ENCODE measurements around the gene MORN5. TPM values are rescaled to one million over a fixed set of nuclear protein-coding genes. Genes with fewer than 3 reads are reported as not detected.

The MORN5 gene
- total RNA-seq, 6 donors from 2014 or later = 3.5 to 33.5 (median 10.5) TPM; not detected in 1

DNA sequence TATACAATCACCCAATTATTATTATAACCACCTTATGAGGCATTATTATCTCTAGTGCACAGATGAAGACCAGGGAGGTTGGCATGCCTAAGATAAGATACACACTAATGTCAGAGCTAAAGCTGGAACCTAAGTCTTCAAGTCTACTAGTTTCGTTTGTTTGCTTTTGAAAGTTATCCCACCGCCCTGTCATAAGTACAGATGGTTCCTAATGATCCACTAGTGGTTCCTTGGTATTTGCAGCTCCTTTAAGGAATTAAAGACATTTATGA lies 14.2 kb upstream of the MORN5 start:
- Histone ChIP-seq H3K27me3 (no peaks in the 10 kb centered on the region), H3K27ac (no peak overlapping the region), H3K4me3 (no peak overlapping the region), H3K36me3 (peaks cover 6 to 71% (median 34%) of the 10 kb centered on the region in 4 donors), H3K9me3 (no peaks in the 10 kb centered on the region), H3K4me1 (peaks cover 2 to 15% (median 11%) of the 10 kb centered on the region in 4 donors)
- WGBS, 2 donors = 96% methylated on average over 2 of the region's 2 CpGs
- no peak for TF ChIP-seq EP300 (IDR thresholded peaks at IDR 0.05)
- TF ChIP-seq, protein P1, sequence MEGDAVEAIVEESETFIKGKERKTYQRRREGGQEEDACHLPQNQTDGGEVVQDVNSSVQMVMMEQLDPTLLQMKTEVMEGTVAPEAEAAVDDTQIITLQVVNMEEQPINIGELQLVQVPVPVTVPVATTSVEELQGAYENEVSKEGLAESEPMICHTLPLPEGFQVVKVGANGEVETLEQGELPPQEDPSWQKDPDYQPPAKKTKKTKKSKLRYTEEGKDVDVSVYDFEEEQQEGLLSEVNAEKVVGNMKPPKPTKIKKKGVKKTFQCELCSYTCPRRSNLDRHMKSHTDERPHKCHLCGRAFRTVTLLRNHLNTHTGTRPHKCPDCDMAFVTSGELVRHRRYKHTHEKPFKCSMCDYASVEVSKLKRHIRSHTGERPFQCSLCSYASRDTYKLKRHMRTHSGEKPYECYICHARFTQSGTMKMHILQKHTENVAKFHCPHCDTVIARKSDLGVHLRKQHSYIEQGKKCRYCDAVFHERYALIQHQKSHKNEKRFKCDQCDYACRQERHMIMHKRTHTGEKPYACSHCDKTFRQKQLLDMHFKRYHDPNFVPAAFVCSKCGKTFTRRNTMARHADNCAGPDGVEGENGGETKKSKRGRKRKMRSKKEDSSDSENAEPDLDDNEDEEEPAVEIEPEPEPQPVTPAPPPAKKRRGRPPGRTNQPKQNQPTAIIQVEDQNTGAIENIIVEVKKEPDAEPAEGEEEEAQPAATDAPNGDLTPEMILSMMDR (IDR thresholded peaks at IDR 0.05) = no peak
- TF ChIP-seq POLR2AphosphoS5 (IDR thresholded peaks at IDR 0.05) = no peak
- no peak for TF ChIP-seq POLR2A (IDR thresholded peaks at IDR 0.05)
- DNase-seq (no peak), ATAC-seq (ENCODE audit: low FRiP score in 2 of 2) (no peak)

DNA sequence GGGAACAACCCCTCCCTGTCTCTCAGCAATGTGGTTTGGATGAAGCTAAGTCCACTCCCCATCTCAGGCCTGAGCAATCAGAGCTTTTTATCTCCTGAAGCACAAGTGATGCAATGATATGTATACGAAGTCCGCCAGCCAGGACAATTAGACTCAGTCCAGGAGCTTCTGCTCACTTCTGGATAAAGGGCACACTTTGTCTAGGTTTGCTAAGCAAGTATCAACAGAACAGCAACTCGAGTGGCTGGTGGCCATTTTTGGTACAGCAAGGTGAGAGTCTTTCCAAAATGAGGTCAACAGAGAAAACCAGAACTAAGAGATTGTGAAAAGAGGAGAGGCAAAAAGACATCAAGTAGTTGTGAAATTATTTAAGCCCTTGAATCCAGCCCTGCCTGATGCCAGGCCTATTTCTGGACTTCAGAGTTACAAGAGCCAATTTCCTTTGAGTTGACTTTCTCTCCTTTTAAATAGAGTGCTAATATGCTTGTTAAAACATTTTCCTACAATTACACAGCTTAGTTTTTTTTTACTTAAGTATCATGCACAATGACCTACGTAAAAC lies 8.4 kb upstream of the MORN5 start:
- Histone ChIP-seq H3K27me3 (no peaks in the 10 kb centered on the region), H3K27ac (no peak overlapping the region), H3K4me3 (no peak overlapping the region), H3K9me3 (no peaks in the 10 kb centered on the region), H3K4me1 (peaks cover 0 to 6% (median 1%) of the 10 kb centered on the region in 4 donors), H3K36me3 (peaks cover 3 to 48% (median 12%) of the 10 kb centered on the region in 4 donors)
- ATAC-seq (ENCODE audit: low FRiP score in 2 of 2) (peak in 1 of 2 donors; percentile 87), DNase-seq (no peak)
- TF ChIP-seq POLR2A (IDR thresholded peaks at IDR 0.05) = no peak
- TF ChIP-seq, protein P1 (IDR thresholded peaks at IDR 0.05) = peak in 1 of 6 experiments; percentile 11
- 40 to 69% methylated on average over 4 of the region's 4 CpGs for WGBS, 2 donors

DNA sequence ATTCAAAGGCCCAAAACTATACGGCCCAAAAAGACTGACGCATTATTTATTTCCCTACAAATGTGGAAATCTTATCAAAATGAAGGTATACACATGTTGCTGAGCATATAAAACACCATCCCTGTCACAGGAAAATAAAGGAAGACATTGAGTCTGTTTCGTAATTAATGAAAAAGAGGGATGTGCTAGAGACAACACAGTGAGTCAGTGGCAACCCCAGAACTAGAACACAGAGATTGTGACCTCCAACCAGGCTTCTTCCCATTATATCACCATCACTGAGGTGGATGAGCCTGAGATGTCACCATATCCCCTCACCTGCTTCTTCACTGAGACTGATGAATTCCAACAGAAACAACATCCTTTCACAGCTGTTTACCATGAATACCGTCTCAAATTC lies 3.9 kb upstream of the MORN5 start:
- ATAC-seq (ENCODE audit: low FRiP score in 2 of 2) = no peak
- DNase-seq = no peak
- Histone ChIP-seq H3K27ac (no peak overlapping the region), H3K4me1 (peaks cover 14 to 28% (median 20%) of the 10 kb centered on the region in 4 donors), H3K4me3 (no peak overlapping the region), H3K36me3 (peaks cover 0 to 14% (median 5%) of the 10 kb centered on the region in 4 donors), H3K9me3 (no peaks in the 10 kb centered on the region), H3K27me3 (no peaks in the 10 kb centered on the region)
- TF ChIP-seq POLR2AphosphoS5 (IDR thresholded peaks at IDR 0.05) (no peak), EP300 (IDR thresholded peaks at IDR 0.05) (no peak), POLR2A (IDR thresholded peaks at IDR 0.05) (no peak)
- TF ChIP-seq, protein P1 (IDR thresholded peaks at IDR 0.05) = no peak
- WGBS, 2 donors = 84 to 90% methylated on average over 4 of the region's 4 CpGs

DNA sequence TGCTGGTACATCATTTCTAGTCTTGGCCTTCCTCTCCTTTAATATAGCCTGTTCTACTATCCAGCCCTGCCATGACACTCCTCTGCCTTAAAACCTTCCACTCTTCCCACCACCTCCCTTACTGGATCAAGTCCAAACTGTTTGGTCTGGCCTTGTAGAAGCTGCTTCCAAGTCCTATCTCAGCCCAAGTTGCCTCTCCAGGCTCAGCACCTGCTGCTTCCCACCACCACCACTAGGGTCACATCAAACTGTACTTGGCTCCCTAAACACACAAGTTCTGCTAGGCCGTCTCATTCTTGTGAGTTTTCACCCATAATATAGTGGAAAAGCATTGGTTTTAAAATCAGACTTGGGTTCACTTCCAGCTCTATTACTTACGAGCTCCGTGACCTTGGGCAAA lies 1.5 kb upstream of the MORN5 start:
- TF ChIP-seq, protein P1 (IDR thresholded peaks at IDR 0.05) = peak in 5 of 6 experiments; percentile 10 to 34 (median 16)
- no peak for TF ChIP-seq POLR2A (IDR thresholded peaks at IDR 0.05)
- H3K27me3 ChIP-seq = no peaks in the 10 kb centered on the region
- ATAC-seq (ENCODE audit: low FRiP score in 2 of 2) (no peak), DNase-seq (no peak)
- WGBS, 2 donors = 85 to 86% methylated on average over 3 of the region's 3 CpGs
- no peak overlapping the region for H3K27ac ChIP-seq
- no peak overlapping the region for H3K4me3 ChIP-seq
- H3K36me3 ChIP-seq = no peaks in the 10 kb centered on the region
- peaks cover 0 to 4% (median 0%) of the 10 kb centered on the region in 4 donors for H3K9me3 ChIP-seq
- H3K4me1 ChIP-seq = peaks cover 14 to 28% (median 20%) of the 10 kb centered on the region in 4 donors

DNA sequence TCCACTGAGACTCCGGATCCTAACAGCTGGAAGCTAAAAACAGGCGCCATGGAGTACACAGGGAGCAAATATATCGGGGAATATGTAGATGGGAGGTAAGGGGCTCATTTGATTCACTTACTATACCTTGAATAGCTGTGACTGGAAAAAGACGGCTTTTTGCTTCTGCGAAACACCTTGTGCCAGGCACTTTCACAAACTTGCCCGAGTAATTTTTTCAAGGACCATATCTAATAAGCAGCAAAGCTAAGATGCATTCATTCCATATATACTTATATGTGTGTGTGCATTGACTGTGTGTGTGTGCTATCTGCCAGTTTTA lies 178 bp downstream of the MORN5 start:
- TF ChIP-seq POLR2AphosphoS5 (IDR thresholded peaks at IDR 0.05) = no peak
- TF ChIP-seq, protein P1 (IDR thresholded peaks at IDR 0.05) = no peak
- no peak for TF ChIP-seq POLR2A (IDR thresholded peaks at IDR 0.05)
- TF ChIP-seq EP300 (IDR thresholded peaks at IDR 0.05) = no peak
- Histone ChIP-seq H3K36me3 (no peaks in the 10 kb centered on the region), H3K4me1 (peaks cover 14 to 28% (median 20%) of the 10 kb centered on the region in 4 donors)

More for the DNA sequence above, 178 bp downstream of the MORN5 start:
- WGBS, 2 donors = 14 to 27% methylated on average over 6 of the region's 6 CpGs
- H3K27me3 ChIP-seq = no peaks in the 10 kb centered on the region
- peak overlapping the region in 3 of 4 donors; percentile 70 to 80 (median 72) for H3K4me3 ChIP-seq
- ATAC-seq (ENCODE audit: low FRiP score in 2 of 2) (no peak), DNase-seq (no peak)
- H3K9me3 ChIP-seq = peaks cover 0 to 4% (median 0%) of the 10 kb centered on the region in 4 donors
- peak overlapping the region in 1 of 4 donors; percentile 78 for H3K27ac ChIP-seq
